AG04449 (cell line): ENCODE measurements around the gene SMOC1.

Experiments
- CTCF ChIA-PET: fragments of 350-600 bp; formaldehyde crosslinking; extraction: SDS; loops from one replicate; lab custom pipeline; 2021; ENCODE audit warnings: antibody characterized with exemption; lab: Yijun Ruan, JAX
- POLR2A ChIA-PET: fragments of 400-600, 350-600 bp; formaldehyde crosslinking; extraction: SDS; loops from one replicate; lab custom pipeline; 2020; ENCODE audit warnings: antibody characterized with exemption, inconsistent platforms; lab: Yijun Ruan, JAX
- DNase-seq: peaks from one replicate; pipeline ENCODE4 v3.0.0-alpha.2; 2010; ENCODE audit warnings: low read depth, low spot score
- H3K4me3 ChIP-seq: 2 replicates; pipeline ENCODE4 v1.5.1; 2011; ENCODE audit warnings: low read depth, mild to moderate bottlenecking, control low read depth, low read length
- TF ChIP-seq, protein P1 (sequence below): IDR thresholded peaks from one replicate; pipeline ENCODE4 v1.5.1; 2011; ENCODE audit warnings: mild to moderate bottlenecking, moderate library complexity, low read length, control low read depth, inconsistent platforms; ENCODE audit not compliant: insufficient read depth; ENCODE audit errors: missing control alignments

SMOC1 gene

DNA sequence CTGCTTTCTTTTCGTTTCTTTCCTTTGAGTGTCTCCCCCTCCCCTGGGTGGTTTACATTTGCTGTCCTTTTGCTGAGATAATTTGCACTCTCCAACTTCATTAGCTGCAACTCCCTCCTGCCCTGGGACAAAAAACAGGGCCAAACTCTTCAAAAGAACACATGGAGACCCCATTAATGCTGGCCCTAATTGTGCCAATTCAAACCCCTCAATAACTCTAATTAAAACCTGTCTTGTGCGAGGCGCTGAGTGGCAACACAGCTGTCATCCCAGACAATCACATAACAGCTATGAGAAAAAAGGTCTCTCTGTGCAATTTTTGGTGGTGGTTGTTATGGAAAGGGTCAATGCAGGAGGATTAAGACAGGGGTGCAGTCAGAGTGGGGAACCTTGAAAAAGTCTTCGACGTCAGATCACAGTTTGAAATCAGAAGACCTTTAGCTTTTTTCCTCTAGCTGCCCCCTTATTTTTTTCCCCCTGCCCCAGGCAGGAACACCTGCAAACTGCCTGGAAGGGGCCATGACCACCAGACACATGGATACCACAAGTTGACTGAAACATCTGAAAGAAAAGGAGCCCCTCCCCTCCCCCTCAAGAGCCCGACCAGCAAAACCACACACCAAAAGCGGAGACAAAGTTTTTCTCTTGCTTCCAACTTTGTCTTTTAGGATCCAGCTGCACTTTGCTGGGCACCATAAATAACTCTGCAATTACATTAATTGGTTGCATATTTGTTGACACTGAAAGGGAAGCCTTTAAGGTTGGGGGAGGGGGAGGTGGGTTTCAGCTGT lies 26.5 kb upstream of the SMOC1 start:
- ChIA-PET CTCF (no interaction called here), POLR2A (no interaction called here)
- no peak overlapping the region for H3K4me3 ChIP-seq
- DNase-seq: no peak
- TF ChIP-seq, protein P1, sequence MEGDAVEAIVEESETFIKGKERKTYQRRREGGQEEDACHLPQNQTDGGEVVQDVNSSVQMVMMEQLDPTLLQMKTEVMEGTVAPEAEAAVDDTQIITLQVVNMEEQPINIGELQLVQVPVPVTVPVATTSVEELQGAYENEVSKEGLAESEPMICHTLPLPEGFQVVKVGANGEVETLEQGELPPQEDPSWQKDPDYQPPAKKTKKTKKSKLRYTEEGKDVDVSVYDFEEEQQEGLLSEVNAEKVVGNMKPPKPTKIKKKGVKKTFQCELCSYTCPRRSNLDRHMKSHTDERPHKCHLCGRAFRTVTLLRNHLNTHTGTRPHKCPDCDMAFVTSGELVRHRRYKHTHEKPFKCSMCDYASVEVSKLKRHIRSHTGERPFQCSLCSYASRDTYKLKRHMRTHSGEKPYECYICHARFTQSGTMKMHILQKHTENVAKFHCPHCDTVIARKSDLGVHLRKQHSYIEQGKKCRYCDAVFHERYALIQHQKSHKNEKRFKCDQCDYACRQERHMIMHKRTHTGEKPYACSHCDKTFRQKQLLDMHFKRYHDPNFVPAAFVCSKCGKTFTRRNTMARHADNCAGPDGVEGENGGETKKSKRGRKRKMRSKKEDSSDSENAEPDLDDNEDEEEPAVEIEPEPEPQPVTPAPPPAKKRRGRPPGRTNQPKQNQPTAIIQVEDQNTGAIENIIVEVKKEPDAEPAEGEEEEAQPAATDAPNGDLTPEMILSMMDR: no peak

- POLR2A ChIA-PET: no interaction called here
- TF ChIP-seq, protein P1: no peak
- CTCF ChIA-PET: no interaction called here
- DNase-seq: no peak
- no peak overlapping the region for H3K4me3 ChIP-seq
Measured at GRCh38 chr14:69853774-69854173, 25.4 kb upstream of the SMOC1 start.

GRCh38 chr14:69854598-69854997 lies 24.6 kb upstream of the SMOC1 start:
- CTCF ChIA-PET: no interaction called here
- no peak for DNase-seq
- no peak overlapping the region for H3K4me3 ChIP-seq
- POLR2A ChIA-PET: no interaction called here
- TF ChIP-seq, protein P1: no peak

GRCh38 chr14:69855180-69855832 lies 23.9 kb upstream of the SMOC1 start:
- H3K4me3 ChIP-seq: no peak overlapping the region
- TF ChIP-seq, protein P1: no peak
- no peak for DNase-seq
- POLR2A ChIA-PET: no interaction called here
- CTCF ChIA-PET: no interaction called here

DNA sequence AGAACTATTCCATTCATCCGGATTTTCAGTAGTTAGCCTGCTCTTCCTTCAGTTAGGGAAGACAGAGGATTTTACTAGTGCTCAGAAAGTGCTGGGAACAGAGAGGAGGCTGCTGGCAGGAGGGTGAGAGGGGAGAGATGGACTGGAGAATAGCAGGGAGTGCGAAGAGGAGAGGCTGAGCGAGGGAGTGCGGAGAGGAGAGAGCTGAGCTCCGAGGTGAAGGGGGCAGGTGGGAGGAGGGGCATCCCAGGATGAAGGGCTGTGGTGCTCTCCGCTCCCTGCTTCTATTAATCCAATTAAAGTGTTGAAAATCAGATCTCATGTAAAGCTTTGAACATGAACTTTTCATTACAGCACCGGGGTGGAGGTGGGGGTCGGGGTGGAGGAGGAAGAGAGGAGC lies 20.4 kb upstream of the SMOC1 start:
- CTCF ChIA-PET: no interaction called here

DNA sequence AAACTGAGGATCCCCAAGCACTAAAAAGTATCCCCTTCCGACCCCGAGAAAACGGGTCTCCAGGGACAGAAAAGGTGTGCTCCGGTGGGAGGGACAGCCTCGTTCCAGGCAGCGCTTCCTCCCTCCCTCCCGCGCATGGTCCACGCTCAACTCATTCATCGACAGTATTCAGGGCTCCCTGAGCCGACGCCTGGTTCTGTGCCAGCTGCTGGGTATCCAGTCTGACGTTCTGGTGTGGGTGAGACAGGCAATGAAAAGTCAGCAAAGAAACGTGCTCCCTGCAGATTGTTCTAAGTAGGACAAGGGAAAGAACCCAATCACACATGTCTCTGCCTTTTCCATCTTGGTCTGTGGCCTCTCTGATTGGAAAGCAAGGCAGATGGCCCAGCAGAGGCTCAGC lies 19.6 kb upstream of the SMOC1 start:
- DNase-seq: no peak
- TF ChIP-seq, protein P1: no peak
- no peak overlapping the region for H3K4me3 ChIP-seq
- ChIA-PET POLR2A (no interaction called here), CTCF (no interaction called here)

More for the DNA sequence above, 20.4 kb upstream of the SMOC1 start:
- no peak for DNase-seq
- POLR2A ChIA-PET: interaction anchor here (0.5 kb wide), 1 partner anchor 100 kb away, joined by 3 read pairs; no protein-coding TSS in a partner anchor
- TF ChIP-seq, protein P1: no peak
- H3K4me3 ChIP-seq: no peak overlapping the region
